ENCODE results near the gene SLC35B2. TPM values are rescaled to one million over a fixed set of nuclear protein-coding genes. Genes with fewer than 3 reads are reported as not detected.

Gene SLC35B2, protein sequence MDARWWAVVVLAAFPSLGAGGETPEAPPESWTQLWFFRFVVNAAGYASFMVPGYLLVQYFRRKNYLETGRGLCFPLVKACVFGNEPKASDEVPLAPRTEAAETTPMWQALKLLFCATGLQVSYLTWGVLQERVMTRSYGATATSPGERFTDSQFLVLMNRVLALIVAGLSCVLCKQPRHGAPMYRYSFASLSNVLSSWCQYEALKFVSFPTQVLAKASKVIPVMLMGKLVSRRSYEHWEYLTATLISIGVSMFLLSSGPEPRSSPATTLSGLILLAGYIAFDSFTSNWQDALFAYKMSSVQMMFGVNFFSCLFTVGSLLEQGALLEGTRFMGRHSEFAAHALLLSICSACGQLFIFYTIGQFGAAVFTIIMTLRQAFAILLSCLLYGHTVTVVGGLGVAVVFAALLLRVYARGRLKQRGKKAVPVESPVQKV
- 18.8 TPM for polyA plus RNA-seq (2013, experiment 1 of 2)
- polyA plus RNA-seq (2013, experiment 2 of 2) = 16.7 TPM

DNA sequence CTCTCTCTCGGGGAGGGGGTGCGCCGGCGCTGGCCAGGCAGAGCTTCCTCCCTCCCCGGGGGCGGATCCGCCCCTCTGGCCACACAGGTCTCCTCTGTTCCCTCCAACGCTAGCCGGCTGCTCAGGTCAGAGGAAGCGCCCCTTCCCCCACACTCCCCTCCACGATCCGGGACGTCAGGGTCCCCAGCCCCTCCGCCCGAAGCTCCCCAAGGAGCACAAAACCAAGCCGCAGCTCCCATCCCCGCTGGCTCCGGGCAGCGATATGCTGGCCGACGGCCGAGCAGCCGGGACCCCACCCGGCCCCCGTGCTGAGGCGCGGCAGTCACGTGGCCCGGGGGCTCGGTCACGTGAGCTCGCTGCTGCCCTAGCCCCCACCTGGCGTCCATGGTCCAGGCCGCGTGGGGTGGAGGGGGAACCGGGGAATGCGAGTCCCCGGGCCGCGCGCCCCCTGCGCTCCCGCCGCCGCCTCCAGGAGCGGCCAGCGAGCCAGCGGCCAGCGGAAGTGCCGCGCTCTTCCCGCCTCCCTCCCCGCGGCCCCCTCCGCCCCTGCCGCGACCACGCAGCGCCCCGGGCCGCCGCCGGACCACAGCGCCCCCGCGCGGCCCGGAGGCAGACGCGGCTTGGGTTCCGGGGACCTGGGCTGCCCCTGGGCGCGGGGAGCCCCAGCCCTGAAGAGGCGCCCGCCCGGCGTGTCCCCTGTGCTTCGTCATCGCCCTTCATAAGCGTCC is at the start of gene SLC35B2:
TSS of gene SLC35B2 (minus strand) at position 504 of the 728 bp plus-strand sequence. CDS start at position 386, 118 bp downstream.
- Histone ChIP-seq H3K4me1 (ENCODE audit: control insufficient read depth, low read depth, low read length) (no peaks in the 10 kb centered on the region), H3K4ac (ENCODE audit: low read depth, low read length) (no peak within 1 kb of the TSS), H3K18ac (ENCODE audit: low read length) (peak within 1 kb of the TSS; percentile 75), H3K9ac (ENCODE audit: low read length) (peak within 1 kb of the TSS; percentile 95), H2BK15ac (replicated peaks; ENCODE audit: low read depth) (no peak within 1 kb of the TSS), H3K79me1 (ENCODE audit: low read length) (no peaks in the 10 kb centered on the region), H3K27ac (ENCODE audit: low read depth, low read length) (peak within 1 kb of the TSS; percentile 82), H4K5ac (ENCODE audit: low read length) (no peak within 1 kb of the TSS), H3K4me2 (ENCODE audit: low read length) (peak within 1 kb of the TSS; percentile 93), H2AK5ac (ENCODE audit: low read length) (no peak within 1 kb of the TSS), H3K23ac (ENCODE audit: low read length) (peak within 1 kb of the TSS; percentile 99), H3K36me3 (ENCODE audit: control insufficient read depth, insufficient read depth, low read length) (peaks cover 15% of the 10 kb centered on the region), H2BK120ac (ENCODE audit: low read depth, low read length) (no peak within 1 kb of the TSS), H3K79me2 (ENCODE audit: control insufficient read depth, insufficient read depth, low read length) (peaks cover 3% of the 10 kb centered on the region), H3K4me3 (ENCODE audit: low read length) (peak within 1 kb of the TSS; percentile 86), H3K56ac (ENCODE audit: low read length) (peak within 1 kb of the TSS; percentile 97), H2BK5ac (ENCODE audit: low read length) (peak within 1 kb of the TSS; percentile 43), H3K27me3 (ENCODE audit: insufficient read depth, low read length, poor library complexity) (no peaks in the 10 kb centered on the region), H4K8ac (ENCODE audit: low read depth, low read length) (no peak within 1 kb of the TSS)
- peak; percentile 93 for DNase-seq
- no CpG with 5 or more reads among the region's 80 CpGs for WGBS (ENCODE audit: extremely low coverage, insufficient coverage, low lambda C conversion rate)

DNA sequence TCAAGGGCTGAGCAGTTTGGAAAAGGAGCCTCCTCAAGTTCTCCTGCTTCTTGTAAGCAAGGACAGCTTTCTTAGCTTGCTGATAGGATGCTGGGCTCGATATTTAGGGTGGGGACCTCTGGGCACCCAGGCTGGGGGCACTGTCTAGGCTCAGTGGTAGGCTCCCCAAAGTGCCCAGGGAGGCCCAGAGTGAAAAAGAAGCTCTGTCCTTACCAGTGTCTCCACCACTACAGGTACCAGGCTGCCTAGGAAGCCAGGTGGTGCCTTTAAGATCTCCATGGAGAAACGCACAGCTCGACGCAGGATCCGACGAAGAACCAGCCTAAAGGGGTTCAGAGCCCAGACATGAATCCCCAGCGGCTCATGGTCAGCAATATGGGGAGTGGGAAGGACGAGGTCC is 49.4 kb upstream of the SLC35B2 start:
- Histone ChIP-seq H3K4me2 (ENCODE audit: low read length) (no peak overlapping the region), H3K27ac (ENCODE audit: low read depth, low read length) (no peak overlapping the region), H3K4me3 (ENCODE audit: low read length) (no peak overlapping the region), H3K79me1 (ENCODE audit: low read length) (peaks cover 3% of the 10 kb centered on the region), H3K18ac (ENCODE audit: low read length) (no peak overlapping the region), H3K4ac (ENCODE audit: low read depth, low read length) (no peak overlapping the region), H2BK120ac (ENCODE audit: low read depth, low read length) (no peak overlapping the region), H2BK5ac (ENCODE audit: low read length) (no peak overlapping the region), H3K27me3 (ENCODE audit: insufficient read depth, low read length, poor library complexity) (no peaks in the 10 kb centered on the region), H2BK15ac (replicated peaks; ENCODE audit: low read depth) (no peak overlapping the region), H3K23ac (ENCODE audit: low read length) (no peak overlapping the region), H3K9ac (ENCODE audit: low read length) (no peak overlapping the region), H3K4me1 (ENCODE audit: control insufficient read depth, low read depth, low read length) (peaks cover 2% of the 10 kb centered on the region), H4K8ac (ENCODE audit: low read depth, low read length) (no peak overlapping the region), H3K79me2 (ENCODE audit: control insufficient read depth, insufficient read depth, low read length) (no peaks in the 10 kb centered on the region), H4K5ac (ENCODE audit: low read length) (no peak overlapping the region), H3K56ac (ENCODE audit: low read length) (no peak overlapping the region), H2AK5ac (ENCODE audit: low read length) (no peak overlapping the region), H3K36me3 (ENCODE audit: control insufficient read depth, insufficient read depth, low read length) (peaks cover 22% of the 10 kb centered on the region)
- no CpG with 5 or more reads among the region's 8 CpGs for WGBS (ENCODE audit: extremely low coverage, insufficient coverage, low lambda C conversion rate)
- no peak for DNase-seq

DNA sequence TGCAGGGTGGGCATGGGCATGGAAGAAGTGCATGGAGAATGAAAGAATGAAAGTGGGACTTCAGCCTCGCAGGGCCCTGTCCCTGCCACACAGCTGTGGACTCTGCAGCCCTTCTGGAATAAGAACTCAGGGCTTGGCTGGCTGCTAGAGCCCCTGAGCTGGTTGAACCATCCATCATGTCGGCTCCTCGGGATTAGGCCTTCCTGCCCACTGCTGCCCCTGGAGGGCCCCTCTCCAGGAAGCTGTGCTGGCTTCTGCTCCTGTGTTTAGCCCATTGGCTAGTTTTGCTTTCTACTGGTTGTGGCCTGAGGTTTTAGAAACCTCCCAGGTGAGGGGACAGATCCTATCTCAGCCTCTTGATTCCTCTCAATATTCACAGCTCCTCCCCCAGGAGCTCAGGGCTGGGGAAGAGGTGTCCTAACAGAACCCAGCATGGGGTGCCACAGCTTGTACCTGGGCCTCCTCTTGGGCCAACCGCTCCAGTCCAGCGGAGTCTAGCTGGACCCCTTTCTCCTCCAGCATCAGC is 47.9 kb upstream of the SLC35B2 start:
- Histone ChIP-seq H3K23ac (ENCODE audit: low read length) (no peak overlapping the region), H3K36me3 (ENCODE audit: control insufficient read depth, insufficient read depth, low read length) (peaks cover 26% of the 10 kb centered on the region), H3K79me1 (ENCODE audit: low read length) (no peaks in the 10 kb centered on the region), H3K4me3 (ENCODE audit: low read length) (no peak overlapping the region), H4K5ac (ENCODE audit: low read length) (no peak overlapping the region), H3K9ac (ENCODE audit: low read length) (no peak overlapping the region), H2BK5ac (ENCODE audit: low read length) (no peak overlapping the region), H3K79me2 (ENCODE audit: control insufficient read depth, insufficient read depth, low read length) (no peaks in the 10 kb centered on the region), H3K4me2 (ENCODE audit: low read length) (no peak overlapping the region), H4K8ac (ENCODE audit: low read depth, low read length) (no peak overlapping the region), H3K56ac (ENCODE audit: low read length) (peak overlapping the region; percentile 12), H3K18ac (ENCODE audit: low read length) (no peak overlapping the region), H2AK5ac (ENCODE audit: low read length) (no peak overlapping the region), H2BK15ac (replicated peaks; ENCODE audit: low read depth) (no peak overlapping the region), H2BK120ac (ENCODE audit: low read depth, low read length) (no peak overlapping the region), H3K4me1 (ENCODE audit: control insufficient read depth, low read depth, low read length) (peaks cover 2% of the 10 kb centered on the region), H3K4ac (ENCODE audit: low read depth, low read length) (no peak overlapping the region), H3K27ac (ENCODE audit: low read depth, low read length) (no peak overlapping the region), H3K27me3 (ENCODE audit: insufficient read depth, low read length, poor library complexity) (no peaks in the 10 kb centered on the region)
- DNase-seq = peak; percentile 64
- WGBS (ENCODE audit: extremely low coverage, insufficient coverage, low lambda C conversion rate) = no CpG with 5 or more reads among the region's 5 CpGs

DNA sequence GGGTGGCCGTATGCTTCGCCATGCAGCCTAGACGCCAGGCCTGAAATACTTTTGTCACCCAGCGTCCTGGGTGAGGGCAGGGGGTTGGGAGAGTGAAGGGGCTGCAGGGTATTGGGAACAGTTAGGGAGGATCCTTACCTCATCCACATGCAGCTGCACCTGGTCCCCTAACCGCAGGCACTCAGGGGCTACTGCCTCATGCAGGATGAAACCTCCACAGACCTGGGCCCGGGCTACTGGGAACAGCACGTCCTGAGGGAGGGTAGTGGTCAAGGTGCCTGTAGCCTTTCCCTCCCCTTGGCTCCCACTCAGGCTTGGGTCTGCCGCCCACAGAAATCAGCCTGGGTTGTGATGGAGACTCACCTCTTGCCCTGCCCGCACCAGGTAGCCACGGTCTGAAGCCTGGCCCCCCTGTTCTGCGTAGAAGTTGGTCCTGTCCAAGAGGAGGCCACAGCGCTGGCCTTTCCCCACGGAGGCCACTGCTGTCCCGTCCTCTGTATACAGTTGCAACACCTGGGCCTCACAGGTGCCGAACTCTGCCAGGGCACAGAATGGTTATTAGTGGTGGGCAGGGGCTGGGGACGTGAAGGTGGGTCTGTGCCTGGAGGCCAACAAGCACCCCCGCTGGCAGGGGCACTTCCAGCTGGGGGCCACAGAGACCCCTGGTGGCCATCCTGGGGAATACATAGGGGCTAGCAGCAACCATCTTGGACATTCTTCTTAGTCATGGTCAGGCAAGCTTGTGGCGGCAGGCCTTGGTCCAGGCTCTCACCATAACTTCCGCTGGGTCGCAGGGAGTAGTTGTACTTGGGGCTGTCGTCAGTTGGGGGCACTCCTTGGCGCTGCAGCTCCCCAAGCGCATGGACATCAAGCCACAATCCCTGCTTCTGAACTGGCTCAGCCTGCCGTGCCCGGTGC is 47.2 kb upstream of the SLC35B2 start:
- H3K18ac ChIP-seq (ENCODE audit: low read length) = no peak overlapping the region
- no peak overlapping the region for H3K4ac ChIP-seq (ENCODE audit: low read depth, low read length)
- no peak overlapping the region for H3K23ac ChIP-seq (ENCODE audit: low read length)
- peaks cover 2% of the 10 kb centered on the region for H3K4me1 ChIP-seq (ENCODE audit: control insufficient read depth, low read depth, low read length)
- no peak overlapping the region for H4K5ac ChIP-seq (ENCODE audit: low read length)
- no peak overlapping the region for H3K9ac ChIP-seq (ENCODE audit: low read length)
- no peak overlapping the region for H3K4me3 ChIP-seq (ENCODE audit: low read length)
- H2BK5ac ChIP-seq (ENCODE audit: low read length) = no peak overlapping the region
- peak overlapping the region; percentile 12 for H3K56ac ChIP-seq (ENCODE audit: low read length)
- H3K79me2 ChIP-seq (ENCODE audit: control insufficient read depth, insufficient read depth, low read length) = no peaks in the 10 kb centered on the region
- H3K79me1 ChIP-seq (ENCODE audit: low read length) = no peaks in the 10 kb centered on the region
- WGBS (ENCODE audit: extremely low coverage, insufficient coverage, low lambda C conversion rate) = no CpG with 5 or more reads among the region's 25 CpGs
- no peak overlapping the region for H2AK5ac ChIP-seq (ENCODE audit: low read length)
- no peak overlapping the region for H3K27ac ChIP-seq (ENCODE audit: low read depth, low read length)
- no peaks in the 10 kb centered on the region for H3K27me3 ChIP-seq (ENCODE audit: insufficient read depth, low read length, poor library complexity)
- peaks cover 24% of the 10 kb centered on the region for H3K36me3 ChIP-seq (ENCODE audit: control insufficient read depth, insufficient read depth, low read length)
- no peak overlapping the region for H4K8ac ChIP-seq (ENCODE audit: low read depth, low read length)
- H2BK15ac ChIP-seq (replicated peaks; ENCODE audit: low read depth) = no peak overlapping the region
- H2BK120ac ChIP-seq (ENCODE audit: low read depth, low read length) = no peak overlapping the region
- DNase-seq = peak; percentile 70
- no peak overlapping the region for H3K4me2 ChIP-seq (ENCODE audit: low read length)

DNA sequence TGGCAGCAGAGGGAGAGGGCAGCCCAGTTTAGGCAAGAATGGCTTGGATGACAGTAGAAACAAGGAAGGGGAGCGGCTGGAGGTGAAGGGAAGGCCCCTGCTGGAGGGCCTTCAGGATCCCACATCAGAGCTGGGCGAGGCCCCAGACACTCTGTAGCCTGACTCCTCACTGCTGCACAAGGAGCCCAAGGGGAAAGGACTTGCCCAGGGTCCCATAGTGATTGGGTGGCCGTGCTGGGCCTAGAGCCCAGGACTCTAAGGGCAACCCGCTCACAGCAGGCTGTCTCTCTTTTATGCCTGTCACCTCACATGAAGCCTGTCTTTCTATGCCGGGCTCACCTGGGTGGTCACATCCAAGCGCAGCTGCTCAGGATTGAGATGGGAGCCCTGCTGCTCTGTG is 46.5 kb upstream of the SLC35B2 start:
- H3K18ac ChIP-seq (ENCODE audit: low read length) = no peak overlapping the region
- peaks cover 2% of the 10 kb centered on the region for H3K4me1 ChIP-seq (ENCODE audit: control insufficient read depth, low read depth, low read length)
- H2BK120ac ChIP-seq (ENCODE audit: low read depth, low read length) = no peak overlapping the region
- H3K4me3 ChIP-seq (ENCODE audit: low read length) = no peak overlapping the region
- H3K79me1 ChIP-seq (ENCODE audit: low read length) = no peaks in the 10 kb centered on the region
- peaks cover 24% of the 10 kb centered on the region for H3K36me3 ChIP-seq (ENCODE audit: control insufficient read depth, insufficient read depth, low read length)
- H3K27me3 ChIP-seq (ENCODE audit: insufficient read depth, low read length, poor library complexity) = no peaks in the 10 kb centered on the region
- no peak overlapping the region for H3K56ac ChIP-seq (ENCODE audit: low read length)
- H4K8ac ChIP-seq (ENCODE audit: low read depth, low read length) = no peak overlapping the region
- H3K4me2 ChIP-seq (ENCODE audit: low read length) = no peak overlapping the region
- H3K23ac ChIP-seq (ENCODE audit: low read length) = no peak overlapping the region
- no peak overlapping the region for H3K9ac ChIP-seq (ENCODE audit: low read length)
- no peak overlapping the region for H2BK15ac ChIP-seq (replicated peaks; ENCODE audit: low read depth)
- no CpG with 5 or more reads among the region's 6 CpGs for WGBS (ENCODE audit: extremely low coverage, insufficient coverage, low lambda C conversion rate)
- no peak for DNase-seq
- H3K79me2 ChIP-seq (ENCODE audit: control insufficient read depth, insufficient read depth, low read length) = no peaks in the 10 kb centered on the region
- no peak overlapping the region for H2AK5ac ChIP-seq (ENCODE audit: low read length)
- H4K5ac ChIP-seq (ENCODE audit: low read length) = no peak overlapping the region
- H3K4ac ChIP-seq (ENCODE audit: low read depth, low read length) = no peak overlapping the region
- no peak overlapping the region for H3K27ac ChIP-seq (ENCODE audit: low read depth, low read length)
- H2BK5ac ChIP-seq (ENCODE audit: low read length) = no peak overlapping the region

All from mesendoderm (in vitro differentiated cells).